ENCODE measurements around the gene ST3GAL6. TPM values are rescaled to one million over a fixed set of nuclear protein-coding genes. Genes with fewer than 3 reads are reported as not detected.

Gene ST3GAL6
- total and polyA plus RNA-seq, 9 of the 15 experiments (the other 6 are each of a cell fraction or from before 2014, with no cell fraction given), result 0.14 TPM; not detected in 8

- Histone ChIP-seq H3K9ac (ENCODE audit: insufficient read depth in 1 of 2, low read depth in 2 of 2, low read length in 2 of 2) (no peak overlapping the region), H4K20me1 (replicated peaks; ENCODE audit: control insufficient read depth, insufficient read depth, low read length) (no peaks in the 10 kb centered on the region), H3K27me3 (ENCODE audit: control insufficient read depth in 2 of 2, insufficient read depth in 2 of 2, low read length in 2 of 2) (no peaks in the 10 kb centered on the region), H3K9me3 (replicated peaks; ENCODE audit: control insufficient read depth, insufficient read depth, low read depth, low read length) (no peaks in the 10 kb centered on the region), H3K27ac (ENCODE audit: extremely low read depth, low read depth, low read length) (no peak overlapping the region), H3K4me3 (no peak overlapping the region), H3K4me2 (ENCODE audit: insufficient read depth, low read length) (no peak overlapping the region), H3K36me3 (ENCODE audit: control insufficient read depth, insufficient read depth, low read length) (peaks cover 23% of the 10 kb centered on the region; the same call in 2 of the 3 replicates), H3K79me2 (ENCODE audit: control insufficient read depth, insufficient read depth, low read length) (no peaks in the 10 kb centered on the region), H2AFZ (ENCODE audit: low read depth, low read length) (no peak overlapping the region), H3K9me1 (ENCODE audit: control insufficient read depth, insufficient read depth, low read length) (no peaks in the 10 kb centered on the region), H3K4me1 (replicated peaks in 1 of 2; ENCODE audit: control insufficient read depth in 2 of 2, insufficient read depth in 2 of 2, low read length in 2 of 2) (no peaks in the 10 kb centered on the region)
- DNase-seq (ENCODE audit: extremely low read depth in 1 of 4, low spot score in 3 of 4) (no peak), FAIRE-seq (no peak), ATAC-seq (no peak)
- in situ Hi-C loops (cut with MboI), result loop anchor here (5.0 to 25.0 kb wide), 4 partner anchors 181 to 774 kb away; partner anchors contain the start of gene GABRR3
- intact Hi-C loops (cut with micrococcal nuclease), result no loop called here
- WGBS (ENCODE audit: insufficient coverage, low coverage, missing lambda C conversion rate), result 82% methylated on average over 6 of the region's 6 CpGs
- no TSS peak for BruUV-seq (replicated peaks)
- TF ChIP-seq KDM4B (IDR thresholded peaks at IDR 0.05; ENCODE audit: borderline replicate concordance in 2 of 2, low read depth in 1 of 2), result no peak
- CTCF ChIA-PET (ENCODE audit: low intra/inter-chr PET ratio), result interaction anchor here (0.8 kb wide), 1 partner anchor 771 kb away, joined by 3 read pairs; no protein-coding TSS in a partner anchor
- POLR2A ChIA-PET, result no interaction called here
Observed at GRCh38 chr3:98811048-98811447, 47.9 kb downstream of the ST3GAL6 start.

- ATAC-seq, result peak; percentile 65
- TF ChIP-seq ZBTB1 (CRISPR knock-in tag; IDR thresholded peaks at IDR 0.05; ENCODE audit: borderline replicate concordance, low read depth) (no peak), REST (IDR thresholded peaks at IDR 0.05; ENCODE audit: borderline replicate concordance) (peak; percentile 24; the same call in 1 of the 2 replicates), REST (CRISPR knock-in tag; IDR thresholded peaks at IDR 0.05; ENCODE audit: low read depth) (no peak), RAD21 (CRISPR knock-in tag; conservative IDR thresholded peaks at IDR 0.05 in 1 of 2, IDR thresholded peaks at IDR 0.05 in 1 of 2) (peak; percentile 59 to 60)
Observed at GRCh38 chr3:98812851-98813374, 49.8 kb downstream of the ST3GAL6 start.

More at GRCh38 chr3:98812851-98813374, 49.8 kb downstream of the ST3GAL6 start:
- Histone ChIP-seq H3K4me1 (replicated peaks in 1 of 2; ENCODE audit: control insufficient read depth in 2 of 2, insufficient read depth in 2 of 2, low read length in 2 of 2) (peaks cover 0 to 3% of the 10 kb centered on the region in 2 experiments; a peak in 1 of 5 replicates), H3K4me3 (no peak overlapping the region), H3K9me3 (replicated peaks; ENCODE audit: control insufficient read depth, insufficient read depth, low read depth, low read length) (no peaks in the 10 kb centered on the region), H3K27ac (ENCODE audit: extremely low read depth, low read depth, low read length) (no peak overlapping the region), H2AFZ (ENCODE audit: low read depth, low read length) (no peak overlapping the region), H3K9ac (ENCODE audit: insufficient read depth in 1 of 2, low read depth in 2 of 2, low read length in 2 of 2) (no peak overlapping the region), H4K20me1 (replicated peaks; ENCODE audit: control insufficient read depth, insufficient read depth, low read length) (no peaks in the 10 kb centered on the region), H3K4me2 (ENCODE audit: insufficient read depth, low read length) (no peak overlapping the region), H3K79me2 (ENCODE audit: control insufficient read depth, insufficient read depth, low read length) (no peaks in the 10 kb centered on the region), H3K27me3 (ENCODE audit: control insufficient read depth in 2 of 2, insufficient read depth in 2 of 2, low read length in 2 of 2) (no peaks in the 10 kb centered on the region), H3K36me3 (ENCODE audit: control insufficient read depth, insufficient read depth, low read length) (peaks cover 17% of the 10 kb centered on the region; the same call in 2 of the 3 replicates), H3K9me1 (ENCODE audit: control insufficient read depth, insufficient read depth, low read length) (no peaks in the 10 kb centered on the region)
- ChIA-PET CTCF (ENCODE audit: low intra/inter-chr PET ratio) (interaction anchor here (1.7 to 2.3 kb wide), 2 partner anchors 211 to 773 kb away, joined by 13 to 15 read pairs; no protein-coding TSS in a partner anchor), POLR2A (no interaction called here)
- DNase-seq (ENCODE audit: extremely low read depth in 1 of 4, low spot score in 3 of 4) (peak in 3 of 4 experiments; percentile 6 to 16 (median 9)), FAIRE-seq (no peak)
- WGBS (ENCODE audit: insufficient coverage, low coverage, missing lambda C conversion rate), result 26% methylated on average over 5 of the region's 5 CpGs
- in situ Hi-C loops (cut with MboI), result loop anchor here (5.0 to 25.0 kb wide), 4 partner anchors 179 to 776 kb away; partner anchors contain the start of gene GABRR3
- no TSS peak for BruUV-seq (replicated peaks)
- intact Hi-C loops (cut with micrococcal nuclease), result loop anchor here (1.0 to 2.0 kb wide), 2 partner anchors 211 to 774 kb away; no protein-coding TSS in a partner anchor

All from K562 (cell line).